NT2/D1 (cell line): ENCODE data around the gene DRAM1.

Source experiments
- SUZ12 ChIP-seq: IDR thresholded peaks from 2 replicates; pipeline ENCODE4 v1.6.1; 2011; ENCODE audit not compliant: insufficient read length, insufficient read depth; ENCODE audit errors: extremely low read depth
- ZNF274 ChIP-seq: IDR thresholded peaks from 2 replicates; pipeline ENCODE4 v1.6.1; 2011; ENCODE audit warnings: mild to moderate bottlenecking, low read depth, low read length

DNA sequence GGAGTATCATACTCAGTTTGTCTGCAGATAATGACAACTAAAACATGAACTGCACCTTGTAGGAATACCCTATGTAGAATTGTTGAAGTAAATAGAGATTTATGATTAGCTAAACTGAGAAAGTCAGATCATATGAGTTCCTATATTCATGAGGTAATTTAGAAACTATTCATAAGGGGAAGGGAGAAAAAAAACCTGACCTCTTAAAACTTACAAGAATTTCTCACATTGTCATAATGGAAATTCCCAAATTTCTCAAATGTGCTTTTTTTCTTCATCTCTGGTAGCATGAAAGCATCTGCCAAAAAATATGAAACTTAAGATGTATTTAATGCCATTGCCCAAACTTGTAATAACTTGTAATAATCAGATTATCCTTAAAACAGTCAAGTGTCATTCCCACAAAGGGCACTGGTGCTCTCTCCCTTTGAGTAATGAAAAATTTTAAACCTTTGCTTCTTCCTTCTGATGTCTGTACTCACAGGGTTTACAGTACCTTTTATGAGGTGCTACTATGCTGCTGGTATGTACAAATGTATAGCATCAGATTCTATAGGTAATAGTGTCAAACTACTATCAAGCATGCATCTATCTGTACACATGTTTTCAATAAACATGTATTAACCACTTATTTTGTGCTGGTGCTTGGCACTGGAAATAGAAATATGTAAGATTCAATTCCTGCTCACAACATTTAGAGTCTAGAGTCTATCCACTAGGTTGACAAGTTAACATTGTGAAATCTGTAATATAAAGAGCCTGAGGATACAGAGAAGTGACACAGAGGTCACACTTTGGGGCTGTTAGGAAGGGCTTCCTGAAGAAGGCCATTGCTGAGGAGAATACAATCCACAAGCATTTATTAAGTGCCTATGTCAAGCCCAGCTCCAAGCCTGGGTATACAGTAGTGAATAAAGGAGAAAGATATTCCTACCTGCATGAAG, 17.4 kb upstream of the DRAM1 start:
- TF ChIP-seq ZNF274 (no peak), SUZ12 (no peak)
